ENCODE results near the gene SYTL1. TPM values are rescaled to one million over a fixed set of nuclear protein-coding genes. Genes with fewer than 3 reads are reported as not detected.
A peak's percentile ranks its signal among the peaks of the same experiment; 100 is the strongest.

SYTL1 gene
- total and polyA plus RNA-seq, 9 of the 15 experiments (the other 6 are each of a cell fraction or from before 2014, with no cell fraction given), result 0.04 to 9.3 (median 1.7) TPM

- POLR2A ChIA-PET, result interaction anchor here (0.6 to 2.8 kb wide), 7 partner anchors 8 to 202 kb away, joined by 3 to 23 read pairs (median 3); partner anchors contain the start of genes AHDC1 and MAP3K6
- TF ChIP-seq MTA1 (IDR thresholded peaks at IDR 0.05; ENCODE audit: borderline replicate concordance), result no peak
- TF ChIP-seq THRAP3 (IDR thresholded peaks at IDR 0.05; ENCODE audit: borderline replicate concordance), result no peak
- TF ChIP-seq ZNF75A (CRISPR knock-in tag; IDR thresholded peaks at IDR 0.05), result no peak
- TF ChIP-seq MEF2D (tag; conservative IDR thresholded peaks at IDR 0.05; ENCODE audit: low read depth), result no peak
- TF ChIP-seq POLR2H (tag; IDR thresholded peaks at IDR 0.05; ENCODE audit: low read depth), result no peak
- no peak for TF ChIP-seq JUNB (CRISPR knock-in tag; conservative IDR thresholded peaks at IDR 0.05)
- TF ChIP-seq ZNF586 (CRISPR knock-in tag; conservative IDR thresholded peaks at IDR 0.05), result no peak
- TF ChIP-seq ETV1 (tag; conservative IDR thresholded peaks at IDR 0.05; ENCODE audit: low read depth), result no peak
- TF ChIP-seq DDX20 (tag; IDR thresholded peaks at IDR 0.05; ENCODE audit: low read depth), result no peak
- no peak for TF ChIP-seq ZNF639 (CRISPR knock-in tag; conservative IDR thresholded peaks at IDR 0.05 in 1 of 2, IDR thresholded peaks at IDR 0.05 in 1 of 2)
- no peak for TF ChIP-seq ZNF311 (CRISPR knock-in tag; IDR thresholded peaks at IDR 0.05)
- TF ChIP-seq MLLT1 (IDR thresholded peaks at IDR 0.05), result no peak
- TF ChIP-seq NR3C1 (CRISPR knock-in tag; IDR thresholded peaks at IDR 0.05), result no peak
- TF ChIP-seq ZNF263 (CRISPR knock-in tag; IDR thresholded peaks at IDR 0.05; ENCODE audit: borderline replicate concordance), result peak; percentile 45; the same call in 1 of the 2 replicates
- no peak for TF ChIP-seq ZNF3 (CRISPR knock-in tag; IDR thresholded peaks at IDR 0.05)
- no peak for TF ChIP-seq CREM (IDR thresholded peaks at IDR 0.05; ENCODE audit: low read depth)
- no peak for TF ChIP-seq GATA2 (CRISPR knock-in tag; IDR thresholded peaks at IDR 0.05)
- no peak for TF ChIP-seq TBL1XR1 (IDR thresholded peaks at IDR 0.05; ENCODE audit: low read length in 2 of 2)
- no peak for TF ChIP-seq NBN (IDR thresholded peaks at IDR 0.05; ENCODE audit: low read depth)
- TF ChIP-seq CREB5 (CRISPR knock-in tag; IDR thresholded peaks at IDR 0.05), result no peak
- TF ChIP-seq NR1H2 (CRISPR knock-in tag; IDR thresholded peaks at IDR 0.05), result no peak
Measured at GRCh38 chr1:27402349-27402754, 60.5 kb downstream of the SYTL1 start.

More at GRCh38 chr1:27402349-27402754, 60.5 kb downstream of the SYTL1 start:
- H4K20me1 ChIP-seq (replicated peaks; ENCODE audit: control insufficient read depth, insufficient read depth, low read length), result no peaks in the 10 kb centered on the region
- in situ Hi-C loops (cut with MboI) (no loop called here), intact Hi-C loops (cut with micrococcal nuclease) (loop anchor here (1.0 kb wide), 1 partner anchor 204 kb away; no protein-coding TSS in a partner anchor)
- WGBS (ENCODE audit: insufficient coverage, low coverage, missing lambda C conversion rate), result 70% methylated on average over 8 of the region's 8 CpGs
- CTCF ChIA-PET (ENCODE audit: low intra/inter-chr PET ratio), result interaction anchor here (0.7 to 2.7 kb wide), 3 partner anchors 203 to 260 kb away, joined by 4 to 20 read pairs (median 5); no protein-coding TSS in a partner anchor
- H3K36me3 ChIP-seq (ENCODE audit: control insufficient read depth, insufficient read depth, low read length), result peaks cover 27% of the 10 kb centered on the region
- ATAC-seq, result peak; percentile 44
- BruUV-seq (replicated peaks), result no TSS peak
- no peaks in the 10 kb centered on the region for H3K79me2 ChIP-seq (ENCODE audit: control insufficient read depth, insufficient read depth, low read length)
- peaks cover 0 to 23% of the 10 kb centered on the region in 2 experiments; a peak in 3 of 5 replicates for H3K4me1 ChIP-seq (replicated peaks in 1 of 2; ENCODE audit: control insufficient read depth in 2 of 2, insufficient read depth in 2 of 2, low read length in 2 of 2)
- H2AFZ ChIP-seq (ENCODE audit: low read depth, low read length), result no peak overlapping the region
- DNase-seq (ENCODE audit: extremely low read depth in 1 of 4, low spot score in 3 of 4), result peak in 1 of 4 experiments; percentile 40
- H3K27ac ChIP-seq (ENCODE audit: extremely low read depth, low read depth, low read length), result no peak overlapping the region
- no peak for FAIRE-seq
- no peaks in the 10 kb centered on the region for H3K27me3 ChIP-seq (ENCODE audit: control insufficient read depth in 2 of 2, insufficient read depth in 2 of 2, low read length in 2 of 2)
- no peaks in the 10 kb centered on the region for H3K9me3 ChIP-seq (replicated peaks; ENCODE audit: control insufficient read depth, insufficient read depth, low read depth, low read length)
- no peaks in the 10 kb centered on the region for H3K9me1 ChIP-seq (ENCODE audit: control insufficient read depth, insufficient read depth, low read length)
- H3K4me2 ChIP-seq (ENCODE audit: insufficient read depth, low read length), result no peak overlapping the region
- H3K9ac ChIP-seq (ENCODE audit: insufficient read depth in 1 of 2, low read depth in 2 of 2, low read length in 2 of 2), result no peak overlapping the region
- no peak overlapping the region for H3K4me3 ChIP-seq

All from K562 (cell line).